ENCODE results near the gene SLC12A7.

Gene SLC12A7

GRCh38 chr5:1034421-1034905 lies 77.4 kb downstream of the SLC12A7 start:
- 100% methylated on average over 10 of the region's 17 CpGs for WGBS (ENCODE audit: insufficient coverage)
- H3K4me1 ChIP-seq (ENCODE audit: control extremely low read depth in 1 of 4, control insufficient read depth in 4 of 4, insufficient read depth in 4 of 4, low read length in 3 of 4) = no peaks in the 10 kb centered on the region
- no peak overlapping the region for H3K27ac ChIP-seq (ENCODE audit: insufficient read depth in 1 of 2, low read depth in 1 of 2, low read length in 2 of 2, poor library complexity in 1 of 2, severe bottlenecking in 2 of 2)
- H3K36me3 ChIP-seq (ENCODE audit: control insufficient read depth in 4 of 4, insufficient read depth in 4 of 4, low read length in 3 of 4) = no peaks in the 10 kb centered on the region
- no peak for DNase-seq
- no peak overlapping the region for H3K4me3 ChIP-seq (ENCODE audit: control insufficient read depth in 1 of 7, extremely low read depth in 1 of 7, insufficient read depth in 4 of 7, low read depth in 2 of 7, low read length in 6 of 7)
- H3K9me3 ChIP-seq (ENCODE audit: control extremely low read depth in 1 of 5, control insufficient read depth in 4 of 5, insufficient read depth in 2 of 5, low read depth in 1 of 5, low read length in 4 of 5) = no peaks in the 10 kb centered on the region
- no peaks in the 10 kb centered on the region for H3K27me3 ChIP-seq (replicated peaks in 2 of 5; ENCODE audit: control insufficient read depth in 4 of 5, insufficient read depth in 5 of 5, low read length in 4 of 5)
- ChIA-PET POLR2A (no interaction called here), CTCF (interaction anchor here (1.5 kb wide), 1 partner anchor 14 kb away, joined by 3 read pairs; no protein-coding TSS in a partner anchor)

- 95% methylated on average over 22 of the region's 29 CpGs for WGBS (ENCODE audit: insufficient coverage)
Observed at GRCh38 chr5:1033606-1034420, 78.0 kb downstream of the SLC12A7 start.

GRCh38 chr5:1033178-1033577 lies 78.7 kb downstream of the SLC12A7 start:
- H3K27me3 ChIP-seq (replicated peaks in 2 of 5; ENCODE audit: control insufficient read depth in 4 of 5, insufficient read depth in 5 of 5, low read length in 4 of 5) = no peaks in the 10 kb centered on the region
- DNase-seq = no peak
- WGBS (ENCODE audit: insufficient coverage) = 94% methylated on average over 24 of the region's 26 CpGs
- no peak overlapping the region for H3K4me3 ChIP-seq (ENCODE audit: control insufficient read depth in 1 of 7, extremely low read depth in 1 of 7, insufficient read depth in 4 of 7, low read depth in 2 of 7, low read length in 6 of 7)
- CTCF ChIA-PET = interaction anchor here (1.5 kb wide), 1 partner anchor 13 kb away, joined by 3 read pairs; no protein-coding TSS in a partner anchor
- no peaks in the 10 kb centered on the region for H3K9me3 ChIP-seq (ENCODE audit: control extremely low read depth in 1 of 5, control insufficient read depth in 4 of 5, insufficient read depth in 2 of 5, low read depth in 1 of 5, low read length in 4 of 5)
- no peaks in the 10 kb centered on the region for H3K36me3 ChIP-seq (ENCODE audit: control insufficient read depth in 4 of 4, insufficient read depth in 4 of 4, low read length in 3 of 4)
- no peaks in the 10 kb centered on the region for H3K4me1 ChIP-seq (ENCODE audit: control extremely low read depth in 1 of 4, control insufficient read depth in 4 of 4, insufficient read depth in 4 of 4, low read length in 3 of 4)
- POLR2A ChIA-PET = no interaction called here
- H3K27ac ChIP-seq (ENCODE audit: insufficient read depth in 1 of 2, low read depth in 1 of 2, low read length in 2 of 2, poor library complexity in 1 of 2, severe bottlenecking in 2 of 2) = no peak overlapping the region

More at GRCh38 chr5:1033606-1034420, 78.0 kb downstream of the SLC12A7 start:
- Histone ChIP-seq H3K27me3 (replicated peaks in 2 of 5; ENCODE audit: control insufficient read depth in 4 of 5, insufficient read depth in 5 of 5, low read length in 4 of 5) (no peaks in the 10 kb centered on the region), H3K27ac (ENCODE audit: insufficient read depth in 1 of 2, low read depth in 1 of 2, low read length in 2 of 2, poor library complexity in 1 of 2, severe bottlenecking in 2 of 2) (no peak overlapping the region), H3K9me3 (ENCODE audit: control extremely low read depth in 1 of 5, control insufficient read depth in 4 of 5, insufficient read depth in 2 of 5, low read depth in 1 of 5, low read length in 4 of 5) (no peaks in the 10 kb centered on the region), H3K36me3 (ENCODE audit: control insufficient read depth in 4 of 4, insufficient read depth in 4 of 4, low read length in 3 of 4) (no peaks in the 10 kb centered on the region), H3K4me3 (ENCODE audit: control insufficient read depth in 1 of 7, extremely low read depth in 1 of 7, insufficient read depth in 4 of 7, low read depth in 2 of 7, low read length in 6 of 7) (no peak overlapping the region), H3K4me1 (ENCODE audit: control extremely low read depth in 1 of 4, control insufficient read depth in 4 of 4, insufficient read depth in 4 of 4, low read length in 3 of 4) (no peaks in the 10 kb centered on the region)
- DNase-seq = no peak
- POLR2A ChIA-PET = interaction anchor here (0.6 kb wide), 1 partner anchor 37 kb away, joined by 3 read pairs; no protein-coding TSS in a partner anchor
- CTCF ChIA-PET = interaction anchor here (1.5 kb wide), 1 partner anchor 14 kb away, joined by 3 read pairs; no protein-coding TSS in a partner anchor

DNA sequence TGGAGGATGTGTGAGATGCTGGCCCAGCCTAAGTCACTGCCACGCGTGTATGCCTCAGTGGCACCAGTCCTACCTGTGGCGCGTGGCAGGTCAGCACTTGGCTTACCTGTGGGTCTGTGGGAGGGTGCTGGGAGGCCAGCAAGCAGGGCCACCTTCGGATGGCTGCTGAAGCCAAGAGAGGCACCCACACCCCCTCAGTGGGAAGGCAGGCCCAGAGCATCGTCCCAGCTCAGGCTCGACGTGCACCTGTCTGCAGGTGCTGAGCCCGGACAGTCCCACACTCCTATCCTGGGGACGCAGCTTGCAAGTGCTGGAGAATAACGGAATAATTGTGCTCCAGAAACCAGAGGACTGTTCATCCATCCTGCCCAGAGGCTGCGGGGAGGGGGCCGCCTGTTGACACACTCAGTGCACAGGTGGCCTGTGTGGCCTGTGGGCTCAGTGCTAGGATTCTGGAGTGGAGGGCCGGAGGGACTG lies 79.3 kb downstream of the SLC12A7 start:
- Histone ChIP-seq H3K4me1 (ENCODE audit: control extremely low read depth in 1 of 4, control insufficient read depth in 4 of 4, insufficient read depth in 4 of 4, low read length in 3 of 4) (no peaks in the 10 kb centered on the region), H3K27me3 (replicated peaks in 2 of 5; ENCODE audit: control insufficient read depth in 4 of 5, insufficient read depth in 5 of 5, low read length in 4 of 5) (no peaks in the 10 kb centered on the region), H3K4me3 (ENCODE audit: control insufficient read depth in 1 of 7, extremely low read depth in 1 of 7, insufficient read depth in 4 of 7, low read depth in 2 of 7, low read length in 6 of 7) (no peak overlapping the region), H3K36me3 (ENCODE audit: control insufficient read depth in 4 of 4, insufficient read depth in 4 of 4, low read length in 3 of 4) (no peaks in the 10 kb centered on the region), H3K27ac (ENCODE audit: insufficient read depth in 1 of 2, low read depth in 1 of 2, low read length in 2 of 2, poor library complexity in 1 of 2, severe bottlenecking in 2 of 2) (no peak overlapping the region), H3K9me3 (ENCODE audit: control extremely low read depth in 1 of 5, control insufficient read depth in 4 of 5, insufficient read depth in 2 of 5, low read depth in 1 of 5, low read length in 4 of 5) (no peaks in the 10 kb centered on the region)
- 95% methylated on average over 14 of the region's 14 CpGs for WGBS (ENCODE audit: insufficient coverage)
- ChIA-PET POLR2A (no interaction called here), CTCF (interaction anchor here (1.5 kb wide), 1 partner anchor 12 kb away, joined by 3 read pairs; no protein-coding TSS in a partner anchor)
- no peak for DNase-seq

GRCh38 chr5:1032011-1032410 lies 79.9 kb downstream of the SLC12A7 start:
- Histone ChIP-seq H3K27me3 (replicated peaks in 2 of 5; ENCODE audit: control insufficient read depth in 4 of 5, insufficient read depth in 5 of 5, low read length in 4 of 5) (no peaks in the 10 kb centered on the region), H3K4me1 (ENCODE audit: control extremely low read depth in 1 of 4, control insufficient read depth in 4 of 4, insufficient read depth in 4 of 4, low read length in 3 of 4) (no peaks in the 10 kb centered on the region), H3K36me3 (ENCODE audit: control insufficient read depth in 4 of 4, insufficient read depth in 4 of 4, low read length in 3 of 4) (no peaks in the 10 kb centered on the region), H3K9me3 (ENCODE audit: control extremely low read depth in 1 of 5, control insufficient read depth in 4 of 5, insufficient read depth in 2 of 5, low read depth in 1 of 5, low read length in 4 of 5) (no peaks in the 10 kb centered on the region), H3K27ac (ENCODE audit: insufficient read depth in 1 of 2, low read depth in 1 of 2, low read length in 2 of 2, poor library complexity in 1 of 2, severe bottlenecking in 2 of 2) (no peak overlapping the region), H3K4me3 (ENCODE audit: control insufficient read depth in 1 of 7, extremely low read depth in 1 of 7, insufficient read depth in 4 of 7, low read depth in 2 of 7, low read length in 6 of 7) (no peak overlapping the region)
- ChIA-PET CTCF (interaction anchor here (1.0 kb wide), 1 partner anchor 21 kb away, joined by 4 read pairs; no protein-coding TSS in a partner anchor), POLR2A (no interaction called here)
- 98% methylated on average over 14 of the region's 16 CpGs for WGBS (ENCODE audit: insufficient coverage)
- no peak for DNase-seq

GRCh38 chr5:1031306-1031959 lies 80.4 kb downstream of the SLC12A7 start:
- no peak for DNase-seq
- H3K27me3 ChIP-seq (replicated peaks in 2 of 5; ENCODE audit: control insufficient read depth in 4 of 5, insufficient read depth in 5 of 5, low read length in 4 of 5) = no peaks in the 10 kb centered on the region
- CTCF ChIA-PET = interaction anchor here (1.0 kb wide), 1 partner anchor 22 kb away, joined by 4 read pairs; no protein-coding TSS in a partner anchor
- H3K4me1 ChIP-seq (ENCODE audit: control extremely low read depth in 1 of 4, control insufficient read depth in 4 of 4, insufficient read depth in 4 of 4, low read length in 3 of 4) = no peaks in the 10 kb centered on the region
- H3K36me3 ChIP-seq (ENCODE audit: control insufficient read depth in 4 of 4, insufficient read depth in 4 of 4, low read length in 3 of 4) = no peaks in the 10 kb centered on the region
- no peak overlapping the region for H3K27ac ChIP-seq (ENCODE audit: insufficient read depth in 1 of 2, low read depth in 1 of 2, low read length in 2 of 2, poor library complexity in 1 of 2, severe bottlenecking in 2 of 2)
- WGBS (ENCODE audit: insufficient coverage) = 96% methylated on average over 18 of the region's 19 CpGs
- H3K4me3 ChIP-seq (ENCODE audit: control insufficient read depth in 1 of 7, extremely low read depth in 1 of 7, insufficient read depth in 4 of 7, low read depth in 2 of 7, low read length in 6 of 7) = no peak overlapping the region
- H3K9me3 ChIP-seq (ENCODE audit: control extremely low read depth in 1 of 5, control insufficient read depth in 4 of 5, insufficient read depth in 2 of 5, low read depth in 1 of 5, low read length in 4 of 5) = no peaks in the 10 kb centered on the region
- POLR2A ChIA-PET = no interaction called here
